GM04503 (cell line): ENCODE results near the gene GPR89A.
"Not testable (repeated sequence)": the region's sequence is repeated elsewhere in the genome, so short reads cannot be mapped to it uniquely, and the experiment has no call there.

Experiments
- DNase-seq: peaks from one replicate; pipeline ENCODE4 v3.0.0-alpha.2; 2012; ENCODE audit warnings: low read depth

The GPR89A gene

GRCh38 chr1:145717833-145718232 is 110.0 kb downstream of the GPR89A start:
- DNase-seq: no peak

- DNase-seq: not testable (repeated sequence)
Observed at GRCh38 chr1:145718465-145718864, 110.7 kb downstream of the GPR89A start.

GRCh38 chr1:145719230-145720079 is 111.7 kb downstream of the GPR89A start, which contains the start of gene CD160:
Gene CD160 (plus strand): TSS chr1:145719499. CDS start chr1:145728328, 8,829 bp downstream.
- DNase-seq: no peak
